Liver (tissue), 3 donors: ENCODE measurements around the gene CD247.

Source experiments
- FOXA1 ChIP-seq: IDR thresholded peaks from 2 replicates; pipeline ENCODE4 v1.6.1; 2016; ENCODE audit warnings: antibody characterized with exemption
- GABPA ChIP-seq, 2 donors: IDR thresholded peaks in 1 of 2; conservative IDR thresholded peaks in 1 of 2; 2 replicates each; pipeline ENCODE4 v1.6.1; 2016; ENCODE audit warnings: antibody characterized with exemption in 2 of 2, mild to moderate bottlenecking in 1 of 2, moderate library complexity in 1 of 2
- HNF4A ChIP-seq, 2 donors: conservative IDR thresholded peaks; 2 replicates each; pipeline ENCODE4 v1.6.1; 2016; ENCODE audit warnings: antibody characterized with exemption in 2 of 2, mild to moderate bottlenecking in 2 of 2
- JUND ChIP-seq, 2 donors: IDR thresholded peaks; 2 replicates each; pipeline ENCODE4 v1.6.1; 2016; ENCODE audit warnings: antibody characterized with exemption in 2 of 2
- REST ChIP-seq: IDR thresholded peaks from 2 replicates; pipeline ENCODE4 v1.6.1; 2016; ENCODE audit warnings: antibody characterized with exemption, mild to moderate bottlenecking
- RXRA ChIP-seq, 2 donors: IDR thresholded peaks; 2 replicates each; pipeline ENCODE4 v1.6.1; 2017 to 2018; ENCODE audit warnings: antibody characterized with exemption in 2 of 2, mild to moderate bottlenecking in 1 of 2
- SP1 ChIP-seq: IDR thresholded peaks from 2 replicates; pipeline ENCODE4 v1.6.1; 2018; ENCODE audit warnings: antibody characterized with exemption, mild to moderate bottlenecking
- TAF1 ChIP-seq: conservative IDR thresholded peaks from 2 replicates; pipeline ENCODE4 v1.6.1; 2016; ENCODE audit warnings: antibody characterized with exemption, mild to moderate bottlenecking
- YY1 ChIP-seq: IDR thresholded peaks from 2 replicates; pipeline ENCODE4 v1.6.1; 2016; ENCODE audit warnings: antibody characterized with exemption, mild to moderate bottlenecking
- TF ChIP-seq, protein P1 (sequence below): fragments of 150-350 bp; IDR thresholded peaks from 2 replicates; pipeline ENCODE4 v1.5.1; 2017; ENCODE audit warnings: improper control_type of control experiment, low read depth, low read length; ENCODE audit not compliant: missing input control
- TF ChIP-seq, protein P2 (sequence below): IDR thresholded peaks from 2 replicates; pipeline ENCODE4 v1.6.1; 2016; ENCODE audit warnings: antibody characterized with exemption
- donor health status: healthy.
- donor health status: healthy.

- TF ChIP-seq, protein P1, sequence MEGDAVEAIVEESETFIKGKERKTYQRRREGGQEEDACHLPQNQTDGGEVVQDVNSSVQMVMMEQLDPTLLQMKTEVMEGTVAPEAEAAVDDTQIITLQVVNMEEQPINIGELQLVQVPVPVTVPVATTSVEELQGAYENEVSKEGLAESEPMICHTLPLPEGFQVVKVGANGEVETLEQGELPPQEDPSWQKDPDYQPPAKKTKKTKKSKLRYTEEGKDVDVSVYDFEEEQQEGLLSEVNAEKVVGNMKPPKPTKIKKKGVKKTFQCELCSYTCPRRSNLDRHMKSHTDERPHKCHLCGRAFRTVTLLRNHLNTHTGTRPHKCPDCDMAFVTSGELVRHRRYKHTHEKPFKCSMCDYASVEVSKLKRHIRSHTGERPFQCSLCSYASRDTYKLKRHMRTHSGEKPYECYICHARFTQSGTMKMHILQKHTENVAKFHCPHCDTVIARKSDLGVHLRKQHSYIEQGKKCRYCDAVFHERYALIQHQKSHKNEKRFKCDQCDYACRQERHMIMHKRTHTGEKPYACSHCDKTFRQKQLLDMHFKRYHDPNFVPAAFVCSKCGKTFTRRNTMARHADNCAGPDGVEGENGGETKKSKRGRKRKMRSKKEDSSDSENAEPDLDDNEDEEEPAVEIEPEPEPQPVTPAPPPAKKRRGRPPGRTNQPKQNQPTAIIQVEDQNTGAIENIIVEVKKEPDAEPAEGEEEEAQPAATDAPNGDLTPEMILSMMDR = no peak
- TF ChIP-seq REST (no peak), FOXA1 (no peak), TAF1 (no peak), HNF4A (conservative IDR thresholded peaks at IDR 0.05) (no peak), GABPA (IDR thresholded peaks at IDR 0.05 in 1 of 2, conservative IDR thresholded peaks at IDR 0.05 in 1 of 2) (no peak), SP1 (no peak), YY1 (no peak), RXRA (IDR thresholded peaks at IDR 0.05) (no peak), JUND (IDR thresholded peaks at IDR 0.05) (no peak)
- TF ChIP-seq, protein P2, sequence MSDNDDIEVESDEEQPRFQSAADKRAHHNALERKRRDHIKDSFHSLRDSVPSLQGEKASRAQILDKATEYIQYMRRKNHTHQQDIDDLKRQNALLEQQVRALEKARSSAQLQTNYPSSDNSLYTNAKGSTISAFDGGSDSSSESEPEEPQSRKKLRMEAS = no peak
These were observed 45.4 kb upstream of the CD247 start for GRCh38 chr1:167563579-167564246.
